GM23338 (cell line): ENCODE data around the gene MANSC1. TPM values are rescaled to one million over a fixed set of nuclear protein-coding genes. Genes with fewer than 3 reads are reported as not detected.

Experiments used
- ATAC-seq: fragments of 200-7000 bp; cut with Tn5 transposase; 3 replicates; pipeline ENCODE4 v1.9.1; 2020
- DNase-seq: peaks from one replicate; pipeline ENCODE4 v3.0.0-alpha.2; 2015; ENCODE audit warnings: low spot score
- H2AFZ ChIP-seq: fragments of 200-600 bp; sonication (generic); 2 replicates; pipeline ENCODE4 v1.8.0; 2016; ENCODE audit warnings: antibody characterized with exemption, mild to moderate bottlenecking, moderate library complexity
- H3F3A ChIP-seq: fragments of 200-600 bp; sonication (generic); replicated peaks from 2 replicates; pipeline ENCODE4 v1.8.0; 2017; ENCODE audit warnings: antibody characterized with exemption, mixed run types, low read depth
- H3K27ac ChIP-seq: fragments of 200-600 bp; sonication (generic); 2 replicates; pipeline ENCODE4 v1.6.1; 2016; ENCODE audit warnings: low read depth
- H3K27me3 ChIP-seq: fragments of 200-600 bp; sonication (generic); 2 replicates; pipeline ENCODE4 v1.8.0; 2016; ENCODE audit warnings: mild to moderate bottlenecking, mixed run types, moderate library complexity; ENCODE audit not compliant: insufficient read depth
- H3K36me3 ChIP-seq: fragments of 200-600 bp; sonication (generic); 2 replicates; pipeline ENCODE4 v1.8.0; 2016; ENCODE audit warnings: mild to moderate bottlenecking; ENCODE audit not compliant: insufficient read depth
- H3K4me1 ChIP-seq: fragments of 200-600 bp; sonication (generic); 2 replicates; pipeline ENCODE4 v1.8.0; 2016; ENCODE audit warnings: mild to moderate bottlenecking, moderate library complexity; ENCODE audit not compliant: insufficient read depth
- H3K4me2 ChIP-seq: fragments of 200-600 bp; sonication (generic); 2 replicates; pipeline ENCODE4 v1.7.1; 2017; ENCODE audit warnings: mixed run types
- H3K4me3 ChIP-seq: fragments of 200-600 bp; sonication (generic); 2 replicates; pipeline ENCODE4 v1.6.1; 2016; ENCODE audit warnings: mixed run types
- H3K79me2 ChIP-seq: fragments of 200-600 bp; sonication (generic); replicated peaks from 2 replicates; pipeline ENCODE4 v1.8.0; 2017; ENCODE audit warnings: mild to moderate bottlenecking; ENCODE audit not compliant: insufficient read depth
- H3K9me2 ChIP-seq: fragments of 200-600 bp; sonication (generic); 2 replicates; pipeline ENCODE4 v1.8.0; 2017; ENCODE audit not compliant: insufficient read depth
- H4K20me1 ChIP-seq: fragments of 200-600 bp; sonication (generic); replicated peaks from 2 replicates; pipeline ENCODE4 v1.8.0; 2017; ENCODE audit warnings: mild to moderate bottlenecking; ENCODE audit not compliant: insufficient read depth
- H3K27ac Mint-ChIP-seq: 2 replicates; pipeline ENCODE4 v1.8.0; 2020; ENCODE audit warnings: inconsistent platforms, mild to moderate bottlenecking, moderate library complexity, mixed read lengths
- H3K27me3 Mint-ChIP-seq: 3 replicates; pipeline ENCODE4 v1.8.0; 2022; ENCODE audit warnings: low read depth, mild to moderate bottlenecking, moderate library complexity, mixed read lengths, inconsistent platforms; ENCODE audit not compliant: insufficient read depth, poor library complexity
- H3K36me3 Mint-ChIP-seq: 3 replicates; pipeline ENCODE4 v1.8.0; 2021; ENCODE audit warnings: low read depth, mild to moderate bottlenecking, inconsistent platforms, moderate library complexity, mixed read lengths
- H3K4me1 Mint-ChIP-seq: 3 replicates; pipeline ENCODE4 v1.8.0; 2020; ENCODE audit warnings: mild to moderate bottlenecking, inconsistent platforms, mixed read lengths
- H3K4me3 Mint-ChIP-seq: 3 replicates; pipeline ENCODE4 v1.8.0; 2021; ENCODE audit warnings: moderate library complexity, mild to moderate bottlenecking, inconsistent platforms, mixed read lengths
- H3K9me3 Mint-ChIP-seq: 3 replicates; pipeline ENCODE4 v1.8.0; 2020; ENCODE audit warnings: moderate library complexity, mild to moderate bottlenecking, inconsistent platforms, mixed read lengths
- CREB1 ChIP-seq: fragments of 250-450 bp; sonication (Bioruptor Pico); IDR thresholded peaks from 2 replicates; pipeline ENCODE4 v1.5.0; 2020; ENCODE audit warnings: low read depth, mild to moderate bottlenecking, moderate library complexity
- CTCF ChIP-seq, 2 experiments: fragments of 200-600 bp in 1 of 2; sonication (generic) in 1 of 2; conservative IDR thresholded peaks; 2 replicates each; pipeline versions ENCODE4 v1.5.1 to v1.6.1; 2016 to 2017; ENCODE audit warnings: antibody characterized with exemption in 2 of 2, low read depth in 2 of 2, mild to moderate bottlenecking in 2 of 2, moderate library complexity in 1 of 2
- ETS1 ChIP-seq: IDR thresholded peaks from 2 replicates; pipeline ENCODE4 v1.6.1; 2016; ENCODE audit warnings: antibody characterized with exemption
- EZH2 ChIP-seq: fragments of 200-600 bp; sonication (generic); IDR thresholded peaks from one replicate; pipeline ENCODE4 v1.8.0; 2017; ENCODE audit warnings: antibody characterized with exemption, mild to moderate bottlenecking, low read depth; ENCODE audit not compliant: unreplicated experiment
- EZH2phosphoT487 ChIP-seq: fragments of 200-600 bp; sonication (generic); IDR thresholded peaks from one replicate; pipeline ENCODE4 v1.8.1; 2018; ENCODE audit warnings: antibody characterized with exemption; ENCODE audit not compliant: unreplicated experiment
- JUNB ChIP-seq: IDR thresholded peaks from one replicate; pipeline ENCODE4 v1.6.1; 2016; ENCODE audit warnings: antibody characterized with exemption; ENCODE audit not compliant: unreplicated experiment
- NANOG ChIP-seq: IDR thresholded peaks from 2 replicates; pipeline ENCODE4 v1.6.1; 2016; ENCODE audit warnings: antibody characterized with exemption, borderline replicate concordance
- POLR2AphosphoS5 ChIP-seq: IDR thresholded peaks from 2 replicates; pipeline ENCODE4 v1.6.1; 2016; ENCODE audit warnings: antibody characterized with exemption, low read depth
- REST ChIP-seq: IDR thresholded peaks from one replicate; pipeline ENCODE4 v1.6.1; 2018; ENCODE audit warnings: antibody characterized with exemption; ENCODE audit not compliant: unreplicated experiment
- STAT1 ChIP-seq: IDR thresholded peaks from one replicate; pipeline ENCODE4 v1.6.1; 2016; ENCODE audit warnings: antibody characterized with exemption; ENCODE audit not compliant: unreplicated experiment
- ZNF114 ChIP-seq: fragments of 250-450 bp; sonication (Bioruptor Pico); IDR thresholded peaks from 2 replicates; pipeline ENCODE4 v1.5.0; 2020; ENCODE audit warnings: mild to moderate bottlenecking, moderate library complexity
- ZNF331 ChIP-seq: fragments of 250-450 bp; sonication (Bioruptor Pico); IDR thresholded peaks from 2 replicates; pipeline ENCODE4 v1.5.0; 2020; ENCODE audit warnings: low read depth, mild to moderate bottlenecking, moderate library complexity
- ZNF462 ChIP-seq: fragments of 250-450 bp; sonication (Bioruptor Pico); IDR thresholded peaks from 2 replicates; pipeline ENCODE4 v1.5.0; 2020; ENCODE audit warnings: mild to moderate bottlenecking, moderate library complexity
- polyA plus RNA-seq: library from polyadenylated mRNA; unstranded; fragments of >200 nt; fragmentation: Nextera tagmentation; extraction: Ambion mirVana; gene quantifications from 2 replicates; pipeline ENCODE4 v1.2.1, GENCODE V29; 2016
- total RNA-seq: library from RNA; depleted of rRNA; stranded (reverse); fragments of >200 nt; shearing (Covaris generic); gene quantifications from 2 replicates; pipeline ENCODE4 v1.2.3, GENCODE V29; 2014

The MANSC1 gene
- total and polyA plus RNA-seq, 2 experiments from 2014 or later: 4.4 to 5.1 TPM

- Histone ChIP-seq H3K79me2 (peaks cover 20% of the 10 kb centered on the region), H2AFZ (peak overlapping the region; percentile 93), H3F3A (peaks cover 8% of the 10 kb centered on the region; the same call in 1 of the 2 replicates), H3K27ac (peak overlapping the region; percentile 64), H3K9me2 (no peaks in the 10 kb centered on the region), H3K4me3 (peak overlapping the region; percentile 75), H3K4me1 (peaks cover 13% of the 10 kb centered on the region), H3K36me3 (no peaks in the 10 kb centered on the region), H3K4me2 (peak overlapping the region; percentile 100), H3K27me3 (no peaks in the 10 kb centered on the region), H4K20me1 (no peaks in the 10 kb centered on the region)
- TF ChIP-seq STAT1 (no peak), NANOG (no peak), EZH2phosphoT487 (no peak), JUNB (no peak), ZNF114 (CRISPR knock-in tag) (no peak), POLR2AphosphoS5 (no peak), EZH2 (no peak), CTCF (conservative IDR thresholded peaks at IDR 0.05; ENCODE audit: low read depth in 2 of 2) (no peak), ETS1 (no peak), ZNF331 (CRISPR knock-in tag) (no peak), REST (no peak), CREB1 (CRISPR knock-in tag) (no peak), ZNF462 (CRISPR knock-in tag) (no peak)
- H3K27ac Mint-ChIP-seq: peak overlapping the region; percentile 90
- no peaks in the 10 kb centered on the region for H3K36me3 Mint-ChIP-seq
- ATAC-seq: no peak
- peaks cover 4% of the 10 kb centered on the region for H3K27me3 Mint-ChIP-seq
- DNase-seq: no peak
- H3K9me3 Mint-ChIP-seq: no peaks in the 10 kb centered on the region
- peaks cover 26% of the 10 kb centered on the region for H3K4me1 Mint-ChIP-seq
- peak overlapping the region; percentile 95 for H3K4me3 Mint-ChIP-seq
Observed at GRCh38 chr12:12357719-12358461, 7.8 kb upstream of the MANSC1 start.
